NCI-H526 treated with DMSO at 0.1 percent for 48 hours (cell line): ENCODE data around the gene TMEM161B.
"Not testable (repeated sequence)": the region's sequence is repeated elsewhere in the genome, so short reads cannot be mapped to it uniquely, and the experiment has no call there.

Source experiments
- DNase-seq: peaks from one replicate; lab custom pipeline; 2025; lab: John Stamatoyannopoulos, UW

Gene TMEM161B

DNA sequence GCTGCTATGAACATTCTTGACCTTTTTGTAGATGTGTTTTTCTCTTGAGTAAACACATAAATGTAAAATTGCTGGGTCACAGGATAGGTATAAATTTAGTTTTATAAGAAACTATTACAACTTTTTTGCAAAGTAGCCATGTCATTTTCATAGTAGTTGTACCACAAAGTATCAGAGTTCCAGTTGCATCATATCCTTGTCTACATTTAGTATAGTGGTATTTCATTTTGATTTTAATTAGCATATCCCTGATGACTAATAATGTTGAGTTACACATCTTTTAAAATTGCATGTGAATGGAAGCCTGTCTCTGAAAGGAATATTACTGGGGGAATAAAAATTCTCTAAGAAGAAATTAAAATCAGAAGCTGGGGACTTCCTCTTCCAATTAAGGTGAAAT, 85.4 kb downstream of the TMEM161B start:
- peak; percentile 25 for DNase-seq

- not testable (repeated sequence) for DNase-seq
Observed at GRCh38 chr5:88177486-88177885, 91.2 kb downstream of the TMEM161B start.

DNA sequence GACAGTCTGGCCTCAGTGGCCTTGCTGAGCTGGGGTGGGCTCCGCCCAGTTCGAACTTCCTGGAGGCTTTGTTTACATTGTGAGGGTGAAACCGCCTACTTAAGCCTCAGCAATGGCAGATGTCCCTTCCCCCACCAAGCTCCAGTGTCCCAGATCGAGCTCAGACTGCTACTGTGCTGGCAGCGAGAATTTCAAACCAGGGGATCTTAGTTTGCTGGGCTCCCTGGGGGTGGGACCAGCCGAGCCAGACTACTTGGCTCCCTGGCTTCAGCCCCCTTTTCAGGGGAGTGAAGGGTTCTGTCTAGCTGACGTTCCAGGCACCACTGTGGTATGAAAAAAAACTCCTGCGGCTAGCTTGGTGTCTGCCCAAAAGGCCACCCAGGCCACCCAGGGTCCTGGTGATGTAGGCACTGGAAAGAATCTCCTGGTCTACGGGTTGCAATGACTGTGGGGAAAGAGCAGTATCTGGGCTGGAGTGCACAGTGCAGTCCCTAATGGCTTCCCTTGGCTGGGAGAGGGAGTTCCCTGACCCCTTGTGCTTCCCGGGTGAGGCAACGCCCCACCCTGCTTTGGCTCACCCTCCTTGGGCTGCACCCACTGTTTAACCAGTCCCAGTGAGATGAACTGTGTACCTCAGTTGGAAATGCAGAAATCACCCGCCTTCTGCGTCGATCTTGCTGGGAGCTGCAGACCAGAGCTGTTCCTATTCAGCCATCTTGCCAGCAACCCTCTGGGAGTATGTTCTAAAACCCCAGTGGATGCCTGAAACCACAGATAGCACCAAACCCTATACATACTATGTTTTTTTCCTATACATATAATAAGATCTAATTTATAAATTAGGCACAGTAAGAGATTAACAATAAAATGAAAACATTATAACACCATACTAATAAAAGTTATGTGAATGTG, 95.5 kb downstream of the TMEM161B start:
- DNase-seq: peak; percentile 0

GRCh38 chr5:88159591-88159990, 109.1 kb downstream of the TMEM161B start:
- DNase-seq: no peak

DNA sequence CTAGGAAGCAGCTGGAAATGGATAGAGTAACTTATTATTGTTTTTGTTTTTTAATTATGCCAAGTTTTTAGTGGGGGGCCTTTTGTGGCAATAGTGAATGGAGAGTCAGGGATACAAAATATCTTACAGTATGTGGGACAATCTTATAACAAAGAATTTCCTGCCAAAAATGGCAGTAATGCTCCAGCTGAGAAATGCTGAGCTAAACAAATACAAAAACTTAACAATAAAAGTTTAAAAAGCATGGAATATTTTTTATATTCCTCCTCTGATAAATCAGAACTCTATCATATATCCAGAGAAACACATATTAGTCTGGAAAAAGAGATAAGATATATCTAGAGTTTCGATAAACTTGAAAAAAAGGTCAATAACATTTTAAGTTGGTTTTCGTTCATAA, 110.6 kb downstream of the TMEM161B start:
- DNase-seq: no peak

DNA sequence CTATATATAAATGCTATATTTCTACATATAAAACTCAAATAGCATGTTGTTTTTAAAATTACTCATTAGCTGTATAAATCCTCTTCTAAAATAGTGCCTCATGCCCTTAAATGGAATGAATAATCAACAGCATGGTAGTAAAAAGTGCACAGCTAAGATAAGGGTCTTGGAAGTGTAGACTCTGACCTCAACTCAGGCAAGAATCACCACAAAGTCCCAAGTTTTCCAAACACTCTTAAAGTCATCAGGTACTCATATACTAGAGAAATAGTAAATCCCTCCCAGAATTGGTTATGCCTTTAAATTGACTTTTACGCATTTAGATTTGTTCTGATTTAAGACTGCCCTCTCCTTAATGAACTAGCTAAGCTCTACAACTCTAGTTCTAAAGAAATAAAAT, 113.8 kb downstream of the TMEM161B start:
- no peak for DNase-seq

- no peak for DNase-seq
Observed at GRCh38 chr5:88150747-88151146, 117.9 kb downstream of the TMEM161B start.

DNA sequence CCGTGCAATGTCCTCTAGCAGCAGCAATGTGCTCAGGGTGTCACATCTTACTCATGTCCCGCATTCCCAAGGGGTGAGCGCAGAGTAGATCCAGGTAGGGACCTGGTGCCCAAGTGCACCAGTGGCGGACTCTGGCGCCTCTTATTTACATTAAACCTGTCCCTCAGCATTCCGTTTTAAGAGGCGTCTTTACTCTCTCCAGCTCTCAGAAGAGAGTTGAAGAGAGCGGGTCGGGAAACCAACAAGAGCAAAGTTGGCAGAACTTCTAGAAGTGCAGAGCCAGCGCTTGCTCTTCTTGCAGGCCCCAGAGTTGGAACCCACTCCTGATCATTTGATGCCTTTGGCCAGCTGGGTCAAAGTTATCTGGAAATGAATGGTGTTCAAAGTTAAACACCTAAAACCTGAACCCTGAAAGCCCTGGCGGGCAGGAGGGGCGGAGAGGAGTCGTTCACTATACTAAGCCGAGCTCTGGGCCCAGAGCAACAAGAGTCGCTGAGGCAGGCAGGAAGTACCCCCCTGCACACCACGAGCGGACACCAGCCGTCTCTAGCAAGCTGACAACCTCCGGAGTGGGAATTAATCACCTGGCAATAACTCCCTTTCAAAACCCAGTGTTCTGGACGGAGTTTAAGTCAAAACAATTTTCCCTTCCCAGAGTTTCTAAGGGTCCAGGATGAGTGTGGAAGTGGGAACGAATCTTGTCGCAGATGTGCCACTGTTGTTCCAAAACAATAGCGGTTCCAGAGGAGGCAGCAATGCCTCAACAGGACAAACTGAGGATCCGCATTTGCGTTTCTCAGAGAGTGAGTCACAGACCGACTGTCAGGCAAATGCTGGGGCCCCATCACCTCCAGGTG, 122.8 kb downstream of the TMEM161B start:
- no peak for DNase-seq

GRCh38 chr5:88145221-88145610, 123.4 kb downstream of the TMEM161B start:
- no peak for DNase-seq
